RWPE1 (cell line): ENCODE results near the gene NF2.
A peak's percentile ranks its signal among the peaks of the same experiment; 100 is the strongest.
"Not testable (repeated sequence)": the region's sequence is repeated elsewhere in the genome, so short reads cannot be mapped to it uniquely, and the experiment has no call there.

Source experiments
- CTCF ChIA-PET: fragments of 350-600 bp; sonication (Branson Sonifier 250); formaldehyde crosslinking; extraction: SDS; loops from one replicate; lab custom pipeline; 2021; lab: Yijun Ruan, JAX
- POLR2A ChIA-PET: fragments of 400-600 bp; formaldehyde crosslinking; extraction: SDS; loops from one replicate; lab custom pipeline; 2020; ENCODE audit warnings: antibody characterized with exemption; ENCODE audit not compliant: low non-redundant PET; lab: Yijun Ruan, JAX
- DNase-seq: peaks from one replicate; pipeline ENCODE4 v3.0.0; 2012; ENCODE audit warnings: low spot score
- H3K27ac ChIP-seq: fragments of 450-650 bp; 2 replicates; pipeline ENCODE4 v1.5.1; 2017
- CTCF ChIP-seq: fragments of 450-650 bp; conservative IDR thresholded peaks from 2 replicates; pipeline ENCODE4 v1.5.1; 2017; ENCODE audit warnings: low read depth, mild to moderate bottlenecking

NF2 gene

GRCh38 chr22:29603358-29604075, at the start of gene NF2:
TSS of gene NF2 (plus strand) at chr22:29603633. CDS start at chr22:29603999, 366 bp downstream.
- DNase-seq: peak; percentile 95
- ChIA-PET POLR2A (interaction anchor here (0.6 to 0.9 kb wide), 2 partner anchors 12 to 389 kb away, joined by 3 read pairs; no protein-coding TSS in a partner anchor), CTCF (interaction anchor here (0.6 kb wide), 1 partner anchor 1545 kb away, joined by 3 read pairs; no protein-coding TSS in a partner anchor)
- peak within 1 kb of the TSS; percentile 83 for H3K27ac ChIP-seq
- no peak for TF ChIP-seq CTCF

- no peak for TF ChIP-seq CTCF
- H3K27ac ChIP-seq: peak overlapping the region; percentile 80
- DNase-seq: no peak
- ChIA-PET POLR2A (no interaction called here), CTCF (interaction anchor here (0.6 kb wide), 1 partner anchor 10 kb away, joined by 6 read pairs; no protein-coding TSS in a partner anchor)
Observed at GRCh38 chr22:29555065-29555644, 48.3 kb upstream of the NF2 start.

- POLR2A ChIA-PET: no interaction called here
- TF ChIP-seq CTCF: no peak
- CTCF ChIA-PET: no interaction called here
Observed at GRCh38 chr22:29559030-29559429, 44.4 kb upstream of the NF2 start.

GRCh38 chr22:29559853-29560252, 43.6 kb upstream of the NF2 start:
- ChIA-PET CTCF (no interaction called here), POLR2A (no interaction called here)
- DNase-seq: no peak
- no peak for TF ChIP-seq CTCF
- no peak overlapping the region for H3K27ac ChIP-seq

More at GRCh38 chr22:29559030-29559429, 44.4 kb upstream of the NF2 start:
- DNase-seq: no peak
- H3K27ac ChIP-seq: no peak overlapping the region

GRCh38 chr22:29563652-29564460, 39.6 kb upstream of the NF2 start:
- H3K27ac ChIP-seq: no peak overlapping the region
- CTCF ChIA-PET: interaction anchor here (1.0 kb wide), 1 partner anchor 10 kb away, joined by 3 read pairs; the partner anchor contains the start of gene THOC5
- POLR2A ChIA-PET: no interaction called here
- no peak for TF ChIP-seq CTCF
- no peak for DNase-seq

GRCh38 chr22:29566513-29566912, 36.9 kb upstream of the NF2 start:
- POLR2A ChIA-PET, DNase-seq, H3K27ac ChIP-seq: not testable (repeated sequence)
- CTCF ChIA-PET: interaction anchor here (1.0 kb wide), 1 partner anchor 12 kb away, joined by 8 read pairs; no protein-coding TSS in a partner anchor
